ENCODE results near the gene SNRPA1.

GRCh38 chr15:101266787-101267186, 28.3 kb downstream of the SNRPA1 start:
- TF ChIP-seq POLR2AphosphoS5 (IDR thresholded peaks at IDR 0.05) (no peak), CTCF (IDR thresholded peaks at IDR 0.05) (no peak)

Measured in esophagus muscularis mucosa (tissue), 3 donors.